Measurements from ENCODE around the gene ACTA2.

DNA sequence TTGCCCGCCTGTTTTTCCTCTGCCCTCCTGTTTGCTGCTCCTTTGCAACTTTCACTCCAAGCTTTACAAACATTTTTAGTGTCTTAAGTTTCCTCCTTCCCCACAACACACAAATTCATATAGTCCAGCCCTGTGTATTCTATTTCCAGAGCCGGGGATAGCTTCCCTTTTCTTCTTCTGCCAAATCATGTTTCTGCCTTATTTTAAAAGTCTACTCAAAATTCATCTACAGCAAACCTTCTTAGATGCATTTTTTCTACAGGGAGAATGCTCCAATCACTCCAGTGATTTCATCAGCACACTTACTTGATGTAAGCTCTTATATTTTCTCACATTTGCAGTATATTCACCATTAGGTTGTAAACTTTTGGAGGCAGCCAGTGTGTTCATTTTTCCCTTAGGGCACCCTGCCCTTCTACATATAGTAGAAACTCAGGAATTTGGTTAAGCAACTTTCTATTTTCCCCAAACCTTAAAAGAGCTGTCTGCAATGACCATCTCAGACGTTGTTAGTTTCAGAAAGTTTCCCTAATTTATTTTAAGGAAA, 12.4 kb upstream of the ACTA2 start:
- no peak for TF ChIP-seq HDGF (IDR thresholded peaks at IDR 0.05; ENCODE audit: borderline replicate concordance)
- TF ChIP-seq PKNOX1 (IDR thresholded peaks at IDR 0.05), result no peak
- no peak for TF ChIP-seq TARDBP (IDR thresholded peaks at IDR 0.05)
- no peak for TF ChIP-seq SUZ12 (IDR thresholded peaks at IDR 0.05)
- TF ChIP-seq ARNT (IDR thresholded peaks at IDR 0.05), result no peak
- no peak for TF ChIP-seq FOXA1 (IDR thresholded peaks at IDR 0.05)
- no peak for TF ChIP-seq BHLHE40 (IDR thresholded peaks at IDR 0.05; ENCODE audit: borderline replicate concordance)

Measured in HEK293T (cell line).